ENCODE results near the gene GPR108.

GPR108 gene

GRCh38 chr19:6682607-6683128, 54.7 kb downstream of the GPR108 start:
- no peak for DNase-seq (ENCODE audit: low read depth in 2 of 2, low spot score in 1 of 2)

- no peak for DNase-seq (ENCODE audit: low read depth in 2 of 2, low spot score in 1 of 2)
These were observed 57.2 kb downstream of the GPR108 start for GRCh38 chr19:6680141-6680540.
